ENCODE measurements around the gene ALK.

The ALK gene

DNA sequence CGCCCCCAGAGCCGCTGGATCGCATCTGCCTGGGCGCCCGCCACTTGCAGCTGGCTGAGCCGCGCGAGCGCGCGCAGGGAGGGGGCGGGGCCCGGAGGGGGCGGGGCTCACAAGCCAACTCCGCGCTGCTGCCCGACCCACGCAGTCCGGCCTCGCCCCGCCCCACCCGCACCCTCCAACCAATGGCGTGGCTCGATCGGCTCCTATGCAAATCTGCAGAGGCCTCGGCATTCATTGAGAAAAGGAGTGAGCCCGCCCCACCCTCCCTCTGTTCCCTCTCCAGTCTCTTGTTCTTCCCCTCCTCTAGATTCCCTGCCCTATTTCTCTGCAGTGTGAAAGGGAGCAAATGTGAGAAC, at the start of gene ALK:
Gene ALK (minus strand): TSS at position 27 of the 356 bp plus-strand sequence. CDS start 927 bp downstream, outside the sequence.
- no peaks in the 10 kb centered on the region for H3K9me2 ChIP-seq (replicated peaks; ENCODE audit: insufficient read depth, low read length)
- H3K27ac ChIP-seq (ENCODE audit: low read length): no peak within 1 kb of the TSS
- no peaks in the 10 kb centered on the region for H3K79me2 ChIP-seq (ENCODE audit: low read length)
- DNase-seq: peak; percentile 92
- H3K9ac ChIP-seq (ENCODE audit: low read length): no peak within 1 kb of the TSS
- H3K4me2 ChIP-seq (ENCODE audit: low read depth, low read length): peak within 1 kb of the TSS; percentile 99
- peaks cover 32% of the 10 kb centered on the region for H3K27me3 ChIP-seq (replicated peaks; ENCODE audit: insufficient read depth, low read length)
- no peaks in the 10 kb centered on the region for H3F3A ChIP-seq (ENCODE audit: insufficient read depth, low read length)
- no peak for TF ChIP-seq EZH2phosphoT487 (IDR thresholded peaks at IDR 0.05; ENCODE audit: low read length)
- TF ChIP-seq, protein P1, sequence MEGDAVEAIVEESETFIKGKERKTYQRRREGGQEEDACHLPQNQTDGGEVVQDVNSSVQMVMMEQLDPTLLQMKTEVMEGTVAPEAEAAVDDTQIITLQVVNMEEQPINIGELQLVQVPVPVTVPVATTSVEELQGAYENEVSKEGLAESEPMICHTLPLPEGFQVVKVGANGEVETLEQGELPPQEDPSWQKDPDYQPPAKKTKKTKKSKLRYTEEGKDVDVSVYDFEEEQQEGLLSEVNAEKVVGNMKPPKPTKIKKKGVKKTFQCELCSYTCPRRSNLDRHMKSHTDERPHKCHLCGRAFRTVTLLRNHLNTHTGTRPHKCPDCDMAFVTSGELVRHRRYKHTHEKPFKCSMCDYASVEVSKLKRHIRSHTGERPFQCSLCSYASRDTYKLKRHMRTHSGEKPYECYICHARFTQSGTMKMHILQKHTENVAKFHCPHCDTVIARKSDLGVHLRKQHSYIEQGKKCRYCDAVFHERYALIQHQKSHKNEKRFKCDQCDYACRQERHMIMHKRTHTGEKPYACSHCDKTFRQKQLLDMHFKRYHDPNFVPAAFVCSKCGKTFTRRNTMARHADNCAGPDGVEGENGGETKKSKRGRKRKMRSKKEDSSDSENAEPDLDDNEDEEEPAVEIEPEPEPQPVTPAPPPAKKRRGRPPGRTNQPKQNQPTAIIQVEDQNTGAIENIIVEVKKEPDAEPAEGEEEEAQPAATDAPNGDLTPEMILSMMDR (IDR thresholded peaks at IDR 0.05; ENCODE audit: low read length): no peak
- TF ChIP-seq EZH2 (optimal IDR thresholded peaks at IDR 0.05; ENCODE audit: low read depth, low read length): no peak
- H3K9me3 ChIP-seq (replicated peaks; ENCODE audit: insufficient read depth, low read length): no peaks in the 10 kb centered on the region
- peak within 1 kb of the TSS; percentile 61 for H3K4me3 ChIP-seq (ENCODE audit: low read length)
- no peaks in the 10 kb centered on the region for H3K36me3 ChIP-seq (replicated peaks; ENCODE audit: insufficient read depth, low read length)
- no peaks in the 10 kb centered on the region for H4K20me1 ChIP-seq (ENCODE audit: insufficient read depth, low read length)
- peak within 1 kb of the TSS; percentile 78 for H2AFZ ChIP-seq (ENCODE audit: low read length)
- H3K4me1 ChIP-seq (ENCODE audit: low read length): peaks cover 5% of the 10 kb centered on the region; the same call in 1 of the 2 replicates

- Histone ChIP-seq H3K27ac (ENCODE audit: low read length) (no peak overlapping the region), H2AFZ (ENCODE audit: low read length) (no peak overlapping the region), H3K9me2 (replicated peaks; ENCODE audit: insufficient read depth, low read length) (no peaks in the 10 kb centered on the region), H3K9me3 (replicated peaks; ENCODE audit: insufficient read depth, low read length) (no peaks in the 10 kb centered on the region), H3K79me2 (ENCODE audit: low read length) (no peaks in the 10 kb centered on the region), H3K4me1 (ENCODE audit: low read length) (no peaks in the 10 kb centered on the region), H3K27me3 (replicated peaks; ENCODE audit: insufficient read depth, low read length) (no peaks in the 10 kb centered on the region), H3K36me3 (replicated peaks; ENCODE audit: insufficient read depth, low read length) (no peaks in the 10 kb centered on the region), H3F3A (ENCODE audit: insufficient read depth, low read length) (no peaks in the 10 kb centered on the region), H3K9ac (ENCODE audit: low read length) (no peak overlapping the region), H4K20me1 (ENCODE audit: insufficient read depth, low read length) (no peaks in the 10 kb centered on the region), H3K4me3 (ENCODE audit: low read length) (no peak overlapping the region), H3K4me2 (ENCODE audit: low read depth, low read length) (no peak overlapping the region)
- TF ChIP-seq, protein P1 (IDR thresholded peaks at IDR 0.05; ENCODE audit: low read length): no peak
- DNase-seq: no peak
Observed at GRCh38 chr2:29966266-29966665, 44.9 kb upstream of the ALK start.

DNA sequence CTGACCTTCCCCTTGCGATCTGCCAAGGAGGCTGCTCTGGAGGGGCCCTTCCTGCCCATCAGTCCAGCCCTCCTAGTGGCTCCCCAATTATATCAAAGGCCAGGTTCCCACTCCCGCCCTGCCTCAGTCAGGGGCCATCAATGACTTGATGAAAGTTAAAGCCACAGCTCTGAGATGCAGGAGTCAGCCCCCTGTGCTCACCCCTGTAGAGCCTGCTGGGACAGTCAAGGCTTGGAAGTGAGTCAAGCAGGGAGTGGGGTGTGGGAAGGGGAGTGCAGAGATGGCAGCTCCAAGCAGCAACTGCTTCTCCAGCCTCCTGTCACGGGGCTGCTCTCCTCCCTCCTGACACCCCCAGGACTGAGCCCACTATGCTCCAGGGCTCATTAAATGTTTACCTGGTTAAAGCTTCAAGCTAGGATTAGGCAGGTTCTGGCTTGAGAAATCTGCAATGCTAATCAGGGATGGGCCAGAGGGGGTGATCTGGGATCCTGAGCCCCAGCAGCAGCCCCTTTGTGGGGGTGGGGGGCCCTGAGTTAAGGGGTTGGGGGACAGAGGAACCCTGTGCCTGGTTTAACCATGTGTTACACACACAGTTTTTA, 42.7 kb upstream of the ALK start:
- Histone ChIP-seq H3K4me1 (ENCODE audit: low read length) (no peaks in the 10 kb centered on the region), H3K79me2 (ENCODE audit: low read length) (no peaks in the 10 kb centered on the region)

More for the DNA sequence above, 42.7 kb upstream of the ALK start:
- no peak overlapping the region for H3K4me2 ChIP-seq (ENCODE audit: low read depth, low read length)
- H3K4me3 ChIP-seq (ENCODE audit: low read length): no peak overlapping the region
- no peaks in the 10 kb centered on the region for H4K20me1 ChIP-seq (ENCODE audit: insufficient read depth, low read length)
- no peaks in the 10 kb centered on the region for H3K9me3 ChIP-seq (replicated peaks; ENCODE audit: insufficient read depth, low read length)
- H2AFZ ChIP-seq (ENCODE audit: low read length): no peak overlapping the region
- H3K9me2 ChIP-seq (replicated peaks; ENCODE audit: insufficient read depth, low read length): no peaks in the 10 kb centered on the region
- no peaks in the 10 kb centered on the region for H3K36me3 ChIP-seq (replicated peaks; ENCODE audit: insufficient read depth, low read length)
- H3K27me3 ChIP-seq (replicated peaks; ENCODE audit: insufficient read depth, low read length): no peaks in the 10 kb centered on the region
- no peak overlapping the region for H3K27ac ChIP-seq (ENCODE audit: low read length)
- H3K9ac ChIP-seq (ENCODE audit: low read length): no peak overlapping the region
- TF ChIP-seq, protein P1 (IDR thresholded peaks at IDR 0.05; ENCODE audit: low read length): no peak
- TF ChIP-seq EZH2phosphoT487 (IDR thresholded peaks at IDR 0.05; ENCODE audit: low read length): no peak
- TF ChIP-seq EZH2 (optimal IDR thresholded peaks at IDR 0.05; ENCODE audit: low read depth, low read length): no peak
- H3F3A ChIP-seq (ENCODE audit: insufficient read depth, low read length): no peaks in the 10 kb centered on the region
- no peak for DNase-seq
